HPDE6-E6E7 (cell line): ENCODE results near the gene C18orf32.
A peak's percentile ranks its signal among the peaks of the same experiment; 100 is the strongest.
"Not testable (repeated sequence)": the region's sequence is repeated elsewhere in the genome, so short reads cannot be mapped to it uniquely, and the experiment has no call there.

Source experiments
- DNase-seq: peaks from one replicate; pipeline ENCODE4 v3.0.0; 2011; ENCODE audit warnings: missing footprints; ENCODE audit errors: extremely low spot score

C18orf32 gene

DNA sequence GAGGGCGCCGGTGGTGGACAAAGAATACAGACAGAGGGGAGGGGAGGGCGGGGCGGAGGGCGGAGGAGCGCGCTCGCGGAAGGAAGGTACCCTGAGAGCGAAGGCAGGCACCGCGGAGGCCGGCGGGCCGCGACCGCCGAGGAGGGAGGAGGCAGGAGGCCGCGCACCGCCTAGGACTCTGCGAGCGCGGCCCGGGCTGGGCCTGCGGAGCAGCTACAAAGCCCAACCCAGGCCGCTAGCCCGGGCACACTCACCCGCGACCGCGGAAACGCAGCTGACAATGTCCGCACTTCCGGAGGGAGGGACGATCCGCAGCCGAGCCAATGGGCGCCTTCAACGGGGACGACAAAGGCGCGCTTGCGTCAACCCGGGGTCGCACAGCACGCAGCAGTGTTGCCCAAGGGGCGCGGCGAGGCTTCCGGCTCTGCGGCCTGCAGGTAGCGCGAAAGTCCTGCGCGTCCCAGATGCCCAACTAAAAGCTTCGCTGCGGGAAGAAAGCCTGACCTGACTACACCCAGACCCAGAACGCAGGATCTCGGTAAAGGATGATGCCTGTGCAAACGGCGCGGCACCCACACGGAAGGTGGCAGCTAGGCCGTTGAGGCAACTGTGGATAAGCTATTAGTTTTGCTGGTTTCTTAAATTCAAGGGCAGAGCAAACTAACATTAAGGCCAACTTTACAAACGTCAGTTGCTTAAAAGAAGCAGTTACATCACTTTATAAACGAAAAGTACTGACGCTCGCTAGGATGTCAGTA is at the start of gene C18orf32:
C18orf32 (minus strand) TSS at position 282 of the 758 bp plus-strand sequence. CDS start 3,486 bp downstream, outside the sequence.
- DNase-seq = peak; percentile 72

DNA sequence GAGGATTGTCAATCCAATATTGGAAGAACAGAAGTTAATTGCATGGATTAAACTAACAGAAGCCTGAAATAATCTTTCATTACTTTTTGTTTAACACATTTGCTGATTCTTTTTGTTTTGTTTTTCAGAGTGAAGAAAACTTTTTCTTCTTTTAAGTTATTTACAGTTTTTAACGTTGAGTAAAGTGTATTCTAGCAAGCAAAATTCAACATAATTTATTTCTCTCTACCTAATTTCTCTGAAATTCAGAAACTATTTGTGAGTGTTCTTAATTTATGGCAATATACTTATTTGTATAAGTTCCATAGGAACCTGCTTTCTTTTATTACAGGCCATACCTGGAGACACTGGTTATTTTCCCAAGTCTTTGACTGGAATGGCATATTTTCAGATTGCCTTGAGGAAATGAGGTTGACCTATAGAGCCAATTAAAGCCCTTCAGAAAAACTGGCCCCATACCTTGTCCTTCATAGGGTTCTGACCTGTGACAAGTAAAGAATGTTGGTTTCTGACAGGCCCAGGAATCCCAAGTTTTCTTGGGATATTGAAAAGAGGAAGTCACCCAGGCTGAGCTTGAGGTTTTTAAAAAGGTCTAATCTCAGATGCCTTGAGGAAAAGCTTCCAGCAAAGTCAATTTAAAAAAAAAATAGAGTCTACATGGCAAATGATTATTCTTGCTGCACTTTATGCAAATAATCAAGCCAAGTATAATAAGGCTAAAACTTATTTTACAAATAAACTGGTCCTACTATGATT is 48.0 kb upstream of the C18orf32 start:
- no peak for DNase-seq

DNA sequence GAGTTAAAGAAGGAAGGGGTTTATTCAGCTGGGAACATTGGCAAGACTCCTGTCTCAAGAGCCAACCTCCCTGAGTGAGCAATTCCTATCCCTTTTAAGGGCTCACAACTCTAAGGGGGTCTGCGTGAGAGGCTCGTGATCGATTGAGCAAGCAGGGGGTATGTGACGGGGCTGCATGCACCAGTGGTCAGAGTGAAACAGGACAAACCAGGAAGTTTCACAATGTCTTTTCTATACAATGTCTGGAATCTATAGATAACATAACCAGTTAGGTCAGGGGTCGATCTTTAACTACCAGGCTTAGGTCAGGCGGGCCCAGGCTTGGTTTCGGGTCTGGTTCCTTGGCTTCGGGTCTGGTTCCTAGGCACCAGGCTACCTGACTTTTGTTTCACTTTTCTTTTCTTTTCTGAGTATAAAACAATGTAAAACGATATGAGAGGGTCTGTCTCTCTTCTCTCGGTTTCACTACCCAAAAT is 44.7 kb upstream of the C18orf32 start:
- no peak for DNase-seq

DNA sequence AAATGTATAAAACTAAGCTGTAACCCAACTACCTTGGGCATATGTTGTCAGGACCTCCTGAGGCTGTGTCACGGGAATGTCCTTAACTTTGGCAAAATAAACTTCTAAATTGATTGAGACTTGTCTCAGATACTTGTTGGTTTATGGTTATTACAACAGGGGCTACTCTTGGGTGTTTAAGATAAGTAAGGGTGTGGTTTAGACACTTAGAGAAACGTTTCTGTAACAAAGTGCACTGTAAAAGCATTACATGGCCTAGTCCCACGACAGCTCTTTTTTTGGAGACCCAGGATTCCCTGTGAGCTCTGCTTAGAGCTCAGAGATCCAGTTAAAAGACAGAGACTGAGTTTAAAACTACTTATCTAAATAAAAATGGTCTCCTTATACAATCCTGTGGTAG is 42.6 kb upstream of the C18orf32 start:
- DNase-seq = no peak

DNA sequence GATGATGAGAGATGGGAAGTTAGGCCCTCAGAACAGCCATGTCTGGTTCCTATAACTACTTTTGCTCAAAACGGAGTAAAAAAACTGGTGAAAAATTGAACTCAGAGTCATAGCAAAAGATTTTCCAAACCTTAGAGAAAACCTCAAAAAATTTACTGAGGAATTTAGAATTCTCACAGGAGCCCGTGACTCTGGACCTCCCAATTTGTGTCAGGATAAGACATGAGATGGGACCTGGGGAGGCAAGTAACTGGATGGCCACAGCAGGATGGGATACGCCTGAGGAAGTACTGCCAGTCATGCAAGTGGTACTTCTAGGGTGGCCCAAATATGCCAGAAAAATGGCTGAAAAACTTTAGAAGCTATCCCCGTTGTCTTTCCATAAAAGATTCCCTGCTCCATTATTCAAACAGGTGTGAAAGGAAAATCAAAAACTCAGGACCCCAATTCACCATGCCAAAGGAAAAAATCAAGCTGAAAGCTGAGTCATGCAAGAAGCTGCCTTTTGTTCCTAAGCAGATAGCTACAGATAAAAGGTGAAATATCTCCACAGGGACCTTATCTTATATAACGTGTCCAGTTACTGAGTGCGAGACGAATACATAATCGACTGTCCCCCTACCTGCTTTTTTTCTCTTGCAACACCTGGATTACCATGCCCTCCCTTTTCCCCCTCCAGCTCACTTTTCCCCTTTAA is 40.7 kb upstream of the C18orf32 start:
- no peak for DNase-seq

DNA sequence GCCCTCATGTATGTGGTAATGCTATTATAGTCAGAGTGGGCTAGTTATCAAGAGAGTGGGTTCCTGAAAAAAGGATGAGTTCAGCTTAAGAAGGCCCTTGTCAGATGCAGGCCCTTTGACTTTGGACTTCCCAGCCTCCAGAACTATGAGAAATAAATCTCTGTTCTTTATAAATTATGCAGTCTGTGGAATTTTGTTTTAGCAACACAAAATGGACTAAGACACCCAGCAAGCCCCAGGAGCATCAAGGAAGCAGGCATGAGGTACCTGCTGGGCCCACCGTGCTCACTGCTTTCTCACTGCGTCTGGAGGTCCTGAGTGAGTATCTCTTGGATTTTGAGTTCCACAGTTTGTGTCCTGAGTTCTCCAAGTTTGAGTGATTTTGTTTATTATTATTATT is 38.9 kb upstream of the C18orf32 start:
- DNase-seq = no peak

DNA sequence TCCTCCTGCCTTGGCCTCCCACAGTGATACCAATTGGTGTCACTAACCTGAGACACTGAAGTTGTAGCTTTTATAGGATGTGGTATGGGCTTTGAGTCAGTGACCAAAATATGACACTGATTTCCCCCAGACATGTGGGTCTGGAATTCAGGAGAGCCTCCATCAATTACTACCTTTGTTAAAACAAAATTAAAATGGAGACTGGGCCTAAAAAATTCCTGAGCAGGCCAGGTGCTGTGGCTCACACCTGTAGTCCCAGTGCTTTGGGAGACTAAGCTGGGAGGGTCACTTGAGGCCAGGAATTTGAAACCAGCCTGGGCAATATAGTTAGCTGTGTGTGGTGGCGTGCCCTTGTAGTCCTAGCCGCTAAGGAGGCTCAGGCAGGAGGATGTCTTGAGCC is 37.9 kb upstream of the C18orf32 start:
- no peak for DNase-seq

DNA sequence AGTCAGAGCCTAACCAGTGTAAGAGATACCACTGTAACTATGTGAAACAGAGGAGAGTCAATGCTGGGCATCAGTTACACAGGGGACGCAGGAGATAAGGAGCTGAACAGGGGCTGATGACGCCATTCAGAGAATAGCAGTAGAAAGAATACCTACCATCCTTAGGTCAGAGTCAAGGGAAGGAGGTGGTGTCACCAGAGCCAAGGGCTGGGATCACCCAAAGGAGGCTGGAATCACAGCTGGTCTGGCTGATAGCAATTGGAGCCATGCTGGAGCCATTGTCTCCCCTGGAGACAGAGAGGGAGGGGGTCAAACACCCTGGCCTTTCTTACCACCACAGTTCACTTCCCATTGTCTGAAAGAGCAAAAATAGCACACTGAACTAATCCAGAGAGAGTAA is 37.3 kb upstream of the C18orf32 start:
- no peak for DNase-seq

DNA sequence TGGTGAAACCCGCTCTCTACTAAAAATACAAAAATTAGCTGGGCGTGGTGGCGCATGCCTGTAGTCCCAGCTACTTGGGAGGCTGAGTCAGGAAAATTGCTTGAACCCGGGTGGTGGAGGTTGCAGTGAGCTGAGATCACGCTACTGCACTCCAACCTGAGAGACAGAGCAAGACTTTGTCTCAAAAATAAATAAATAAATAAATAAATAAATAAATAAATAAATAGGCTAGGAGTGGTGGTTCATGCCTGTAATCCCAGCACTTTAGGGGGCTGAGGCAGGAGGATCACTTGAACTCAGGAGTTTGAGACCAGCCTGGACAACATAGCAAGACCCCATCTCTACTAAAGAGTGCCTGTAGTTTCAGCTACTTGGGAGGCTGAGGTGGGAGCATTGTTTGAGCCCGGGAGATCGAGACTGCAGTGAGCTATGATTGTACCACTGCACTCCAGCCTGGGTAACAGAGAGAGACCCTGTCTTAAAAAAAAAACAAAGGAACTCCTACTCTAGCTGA is 36.6 kb upstream of the C18orf32 start:
- not testable (repeated sequence) for DNase-seq

DNA sequence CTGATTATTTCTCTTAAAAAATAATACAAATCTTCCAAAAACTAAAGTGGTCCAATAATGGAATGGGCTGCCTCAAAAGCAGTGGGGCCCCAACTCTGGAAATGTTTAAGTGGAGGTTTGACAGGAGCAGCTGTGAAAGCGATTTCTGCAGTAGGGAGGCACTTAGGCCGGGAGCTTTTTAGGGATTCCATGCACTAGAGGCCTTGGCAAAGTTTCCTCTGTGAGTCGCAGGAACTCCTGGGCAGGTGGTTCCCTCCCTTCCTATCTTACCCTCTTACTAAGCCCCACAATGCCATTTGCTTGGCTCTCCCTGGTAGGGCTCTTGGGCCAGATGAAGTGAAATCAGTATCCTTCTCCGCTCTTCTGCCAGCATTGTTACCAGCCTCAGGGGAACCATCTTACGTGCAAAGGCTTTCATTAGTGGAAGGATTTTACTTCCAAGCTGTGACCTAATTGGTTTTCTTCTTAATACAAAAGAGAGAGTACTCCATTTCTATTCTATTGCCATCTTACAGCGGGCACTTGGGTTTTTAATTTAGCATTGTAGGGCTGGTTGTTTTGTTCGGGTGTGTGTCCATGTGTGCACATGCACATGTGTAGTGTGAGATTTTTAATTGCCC is 34.3 kb upstream of the C18orf32 start:
- DNase-seq = no peak

DNA sequence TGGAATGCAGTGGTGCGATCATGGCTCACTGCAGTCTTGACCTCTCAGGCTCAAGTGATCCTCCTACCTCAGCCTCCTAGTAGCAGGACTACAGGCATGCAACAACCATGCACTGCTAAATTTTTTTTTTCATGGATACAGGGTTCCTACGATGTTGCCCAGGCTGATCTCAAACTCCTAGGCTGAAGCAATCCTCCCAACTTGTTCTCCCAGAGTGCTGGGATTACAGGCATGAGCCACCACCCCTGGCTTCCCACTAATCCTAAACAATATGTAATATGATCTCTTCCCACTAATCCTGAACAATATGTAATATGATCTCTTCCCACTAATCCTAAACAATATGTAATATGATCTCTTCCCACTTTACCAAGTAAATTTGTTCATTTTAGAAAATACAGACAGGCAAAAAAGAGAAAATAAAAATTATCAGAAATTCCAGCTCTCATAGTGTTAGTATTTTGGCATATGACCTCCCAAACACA is 33.7 kb upstream of the C18orf32 start:
- DNase-seq = no peak

DNA sequence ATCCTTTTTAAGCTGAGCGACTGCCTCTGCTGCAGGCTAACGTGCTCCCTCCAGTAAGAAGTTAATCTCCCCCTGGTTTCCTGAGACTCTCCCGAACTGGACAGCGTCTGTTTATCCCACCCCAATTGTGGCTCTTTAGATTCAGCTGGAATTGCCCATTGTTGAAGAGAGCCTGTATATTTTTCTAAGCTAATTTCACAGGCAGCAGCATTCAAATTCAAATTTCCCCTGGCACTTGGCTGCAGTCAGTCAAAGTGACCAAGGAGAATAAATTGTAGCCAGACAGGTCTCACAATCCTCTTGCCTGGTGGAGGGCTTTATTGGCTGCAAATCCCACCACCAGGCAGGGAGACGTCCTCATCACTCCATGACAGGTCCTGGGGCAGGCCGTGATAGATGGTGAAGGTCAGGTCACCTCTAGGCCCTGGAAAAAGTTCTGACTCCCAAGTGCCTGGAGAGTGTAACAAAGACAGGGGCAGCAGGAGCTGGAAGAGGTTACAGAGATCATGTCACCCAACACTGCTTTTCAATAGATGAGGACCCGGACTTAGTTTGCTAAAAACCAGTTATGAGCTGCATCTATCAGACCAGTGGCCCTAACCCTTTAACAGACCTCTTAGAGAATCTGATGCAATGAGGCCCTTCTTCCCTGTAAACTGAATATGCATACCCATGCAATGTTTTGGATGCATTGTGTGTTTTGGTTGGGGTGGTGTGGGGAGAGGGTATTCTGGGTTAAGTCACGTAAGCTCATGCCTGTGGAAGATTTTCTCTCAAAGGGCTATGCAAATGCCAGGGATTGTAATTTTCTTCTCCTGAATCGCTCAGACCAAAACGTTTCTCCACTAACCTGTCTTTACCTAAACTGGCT is 32.3 kb upstream of the C18orf32 start:
- DNase-seq = no peak

DNA sequence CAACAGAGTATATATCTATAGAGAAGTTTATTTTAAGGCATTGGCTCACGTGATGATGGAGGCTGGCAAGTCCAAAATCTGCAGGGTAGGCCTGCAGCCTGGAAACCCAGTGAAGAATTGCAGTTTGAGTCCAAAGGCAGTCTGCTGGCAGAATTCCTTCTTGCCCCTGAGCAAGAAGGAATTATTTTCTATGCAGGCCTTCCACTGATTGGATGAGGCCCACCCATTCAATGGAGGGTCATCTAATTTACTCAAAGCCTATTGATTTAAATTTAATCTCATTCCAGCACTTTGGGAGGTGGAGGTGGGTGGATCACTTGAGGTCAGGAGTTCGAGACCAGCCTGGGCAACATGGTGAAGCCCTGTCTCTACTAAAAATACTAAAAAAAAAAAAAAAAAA is 30.4 kb upstream of the C18orf32 start:
- no peak for DNase-seq

DNA sequence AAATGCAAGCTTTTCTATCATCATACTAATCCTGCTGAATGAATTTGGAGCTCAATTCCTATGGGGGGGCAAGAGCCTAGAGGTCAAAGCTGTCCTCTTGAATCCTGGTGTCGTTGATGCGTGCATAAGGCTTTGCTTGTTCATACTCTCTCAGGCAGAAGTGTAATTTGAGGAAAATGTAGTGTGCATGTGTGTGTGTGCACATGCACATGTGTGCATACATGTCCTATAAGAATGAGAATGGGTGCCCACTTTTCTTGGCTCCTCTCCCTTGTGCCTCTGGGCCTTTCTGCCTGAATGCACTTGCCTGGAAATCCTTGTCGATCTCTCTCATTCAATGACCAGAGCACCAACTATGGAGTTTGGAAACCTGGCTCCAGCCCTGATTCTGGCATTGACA is 28.5 kb upstream of the C18orf32 start:
- no peak for DNase-seq

DNA sequence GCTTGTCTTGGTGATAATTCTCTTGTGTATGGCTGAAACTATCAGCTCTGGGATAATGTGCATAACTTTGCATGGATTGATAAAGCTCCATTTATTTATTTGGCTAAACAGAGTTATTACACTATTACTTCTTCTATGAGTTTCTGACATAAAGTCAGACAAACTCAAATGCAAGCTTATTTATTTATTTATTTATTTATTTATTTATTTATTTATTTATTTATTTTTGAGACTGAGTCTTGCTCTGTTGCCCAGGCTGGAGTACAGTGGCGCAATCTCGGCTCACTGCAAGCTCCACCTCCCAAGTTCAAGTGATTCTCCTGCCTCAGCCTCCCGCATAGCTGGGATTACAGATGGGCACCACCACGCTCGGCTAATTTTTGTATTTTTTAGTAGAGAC is 28.0 kb upstream of the C18orf32 start:
- DNase-seq = not testable (repeated sequence)

DNA sequence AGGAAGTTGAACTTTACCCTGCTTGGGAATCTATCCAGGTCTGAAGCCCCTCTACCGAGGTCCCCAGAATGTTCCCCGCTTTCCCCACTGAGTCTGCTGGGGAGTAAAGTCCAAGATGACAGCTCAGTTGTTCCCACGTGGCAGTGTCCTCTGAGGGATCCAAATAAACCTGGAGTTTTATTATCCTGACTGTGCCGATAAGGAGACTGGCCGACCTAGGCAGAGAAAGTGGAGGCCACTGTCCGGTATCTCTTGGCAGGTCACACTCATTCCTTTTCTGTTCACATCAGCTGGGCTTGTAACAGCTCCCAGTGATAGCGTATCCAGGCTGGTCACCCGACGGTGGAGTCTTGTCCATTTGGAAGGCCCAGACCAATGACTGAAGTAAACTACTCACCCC is 27.5 kb upstream of the C18orf32 start:
- DNase-seq = no peak

DNA sequence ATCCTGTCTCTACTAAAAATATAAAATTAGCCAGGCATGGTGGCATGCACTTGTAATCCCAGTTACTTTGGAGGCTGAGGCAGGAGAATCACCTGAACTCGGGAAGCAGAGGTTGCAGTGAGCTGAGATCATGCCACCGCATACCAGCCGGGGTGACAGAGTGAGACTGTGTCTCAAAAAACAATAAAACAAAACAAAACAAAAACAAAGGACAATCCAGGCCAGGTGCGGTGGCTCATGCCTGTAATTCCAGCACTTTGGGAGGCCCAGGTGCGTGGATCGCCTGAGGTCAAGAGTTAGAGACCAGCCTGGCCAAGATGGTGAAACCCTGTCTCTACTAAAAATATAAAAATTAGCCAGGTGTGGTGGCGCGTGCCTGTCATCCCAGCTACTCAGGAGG is 25.8 kb upstream of the C18orf32 start:
- DNase-seq = not testable (repeated sequence)

DNA sequence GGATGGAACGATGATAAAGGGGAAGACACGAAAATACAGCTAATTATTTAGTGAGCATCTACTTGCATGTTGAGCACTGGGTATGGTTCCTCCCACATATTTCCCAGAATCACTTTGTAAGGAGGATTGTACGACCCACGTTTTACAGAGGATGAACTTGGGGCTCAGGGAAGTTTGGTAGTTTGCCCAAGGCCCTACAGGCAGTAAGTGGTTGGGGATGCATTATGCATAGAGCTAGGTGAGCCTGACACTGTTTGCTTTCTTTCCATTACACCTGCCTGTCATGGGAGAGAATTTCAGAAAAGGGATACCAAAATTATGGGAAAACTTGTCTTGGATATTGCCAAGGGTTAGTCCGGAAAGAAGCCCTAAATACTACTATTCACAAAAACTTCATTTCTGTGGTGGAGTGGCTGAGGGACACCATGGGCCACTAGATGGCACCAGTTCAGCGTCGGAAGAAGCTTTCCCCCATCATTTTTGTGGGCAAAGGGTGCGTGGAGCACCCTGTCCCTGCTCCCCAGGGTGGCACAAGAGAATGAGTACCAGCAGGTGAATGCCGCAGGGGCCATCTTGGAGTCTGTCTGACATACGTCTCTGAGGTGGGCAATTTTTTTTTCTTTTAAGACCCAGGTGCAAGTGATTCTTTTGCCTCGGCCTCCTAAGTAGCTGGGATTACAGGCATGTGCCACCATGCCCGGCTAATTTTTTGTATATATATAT is 23.5 kb upstream of the C18orf32 start:
- peak; percentile 51 for DNase-seq

DNA sequence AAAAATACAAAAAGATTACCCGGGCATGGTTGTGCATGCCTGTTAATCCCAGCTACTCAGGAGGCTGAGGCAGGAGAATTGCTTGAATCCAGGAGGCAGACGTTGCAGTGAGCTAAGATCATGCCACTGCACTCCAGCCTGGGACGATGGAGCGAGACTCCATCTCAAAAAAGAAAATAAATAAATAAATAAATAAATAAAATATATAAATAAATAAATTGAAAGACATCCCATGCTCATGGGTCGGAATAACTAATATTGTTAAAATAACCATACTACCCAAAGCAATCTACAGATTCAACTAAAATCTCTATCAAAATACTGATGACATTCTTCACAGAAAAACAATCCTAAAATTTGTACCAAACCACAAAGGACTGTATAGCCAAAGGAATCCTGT is 19.4 kb upstream of the C18orf32 start:
- not testable (repeated sequence) for DNase-seq

DNA sequence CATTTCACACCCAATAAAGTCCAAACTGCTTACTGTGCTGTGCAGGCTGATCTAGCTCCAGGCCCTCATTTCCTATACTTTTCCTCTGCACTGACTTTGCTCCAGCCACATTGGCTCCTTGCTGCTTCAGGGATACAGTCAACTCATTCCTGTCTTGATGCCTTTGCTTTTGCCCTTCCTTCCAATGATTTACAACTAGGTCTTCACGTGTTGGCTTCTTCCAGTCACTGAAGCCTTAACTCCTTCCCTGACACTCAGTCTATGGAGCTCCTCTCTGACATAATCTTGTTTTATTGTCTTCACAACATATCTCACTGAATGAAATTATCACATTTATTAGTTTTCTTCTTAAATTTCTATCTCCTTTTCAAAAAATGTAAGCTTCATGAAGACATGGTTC is 16.9 kb upstream of the C18orf32 start:
- no peak for DNase-seq
